NCI-H748 (cell line): Measurements from ENCODE around the gene PDE9A.

Source experiments
- DNase-seq: peaks from one replicate; lab custom pipeline; 2025; ENCODE audit not compliant: unreplicated experiment; lab: John Stamatoyannopoulos, UW

Gene PDE9A

GRCh38 chr21:42684109-42684916 is 30.9 kb downstream of the PDE9A start:
- DNase-seq = peak; percentile 17

GRCh38 chr21:42685036-42685435 is 31.6 kb downstream of the PDE9A start:
- no peak for DNase-seq

DNA sequence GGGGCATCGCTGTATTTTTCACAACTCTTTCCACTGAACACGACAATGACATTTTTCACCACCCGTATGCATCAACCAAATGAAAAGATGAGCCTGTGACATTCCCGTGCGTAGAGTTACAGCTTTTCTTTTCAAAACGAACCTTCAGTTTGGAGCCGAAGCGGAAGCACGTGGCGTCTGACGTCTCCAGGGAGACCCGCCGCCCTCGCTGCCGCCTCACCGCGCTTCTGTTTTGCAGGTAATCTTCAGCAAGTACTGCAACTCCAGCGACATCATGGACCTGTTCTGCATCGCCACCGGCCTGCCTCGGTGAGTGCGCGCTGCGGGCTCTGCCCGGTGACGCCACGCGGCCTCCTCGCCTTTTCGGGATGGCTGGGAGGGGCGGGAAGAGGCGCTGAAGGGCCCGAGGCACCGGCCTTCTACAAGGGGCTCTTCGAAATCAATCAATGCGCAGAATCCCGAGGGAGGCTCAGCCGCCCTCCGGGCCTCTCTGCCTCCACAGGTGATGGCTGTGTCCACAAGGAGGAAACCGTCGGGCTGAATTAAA is 32.6 kb downstream of the PDE9A start:
- no peak for DNase-seq

GRCh38 chr21:42687796-42688195 is 34.4 kb downstream of the PDE9A start:
- DNase-seq = no peak

GRCh38 chr21:42688226-42688840 is 34.9 kb downstream of the PDE9A start:
- no peak for DNase-seq

- DNase-seq = no peak
Observed at GRCh38 chr21:42688841-42689371, 35.5 kb downstream of the PDE9A start.

DNA sequence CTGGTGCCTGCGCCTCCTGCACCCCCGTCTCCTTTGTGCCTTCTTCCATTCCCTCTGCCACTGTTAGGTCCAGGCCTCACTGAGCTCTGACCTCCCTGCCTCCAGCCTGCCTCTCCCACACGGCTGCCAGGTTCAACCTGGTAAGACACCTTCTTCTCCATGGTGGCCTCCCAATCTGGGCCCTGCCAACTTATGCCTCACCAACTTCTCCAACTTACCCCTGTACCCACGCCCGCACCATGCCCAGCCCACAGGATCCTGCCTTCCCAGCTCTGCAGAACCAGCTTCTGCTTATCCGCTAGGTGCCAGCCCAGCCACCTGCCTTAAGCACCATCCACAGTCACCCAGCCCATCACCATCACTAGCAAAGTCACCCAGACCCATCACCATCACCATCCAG is 37.2 kb downstream of the PDE9A start:
- no peak for DNase-seq

GRCh38 chr21:42691901-42692559 is 38.6 kb downstream of the PDE9A start:
- DNase-seq = no peak

GRCh38 chr21:42692688-42693087 is 39.3 kb downstream of the PDE9A start:
- no peak for DNase-seq

DNA sequence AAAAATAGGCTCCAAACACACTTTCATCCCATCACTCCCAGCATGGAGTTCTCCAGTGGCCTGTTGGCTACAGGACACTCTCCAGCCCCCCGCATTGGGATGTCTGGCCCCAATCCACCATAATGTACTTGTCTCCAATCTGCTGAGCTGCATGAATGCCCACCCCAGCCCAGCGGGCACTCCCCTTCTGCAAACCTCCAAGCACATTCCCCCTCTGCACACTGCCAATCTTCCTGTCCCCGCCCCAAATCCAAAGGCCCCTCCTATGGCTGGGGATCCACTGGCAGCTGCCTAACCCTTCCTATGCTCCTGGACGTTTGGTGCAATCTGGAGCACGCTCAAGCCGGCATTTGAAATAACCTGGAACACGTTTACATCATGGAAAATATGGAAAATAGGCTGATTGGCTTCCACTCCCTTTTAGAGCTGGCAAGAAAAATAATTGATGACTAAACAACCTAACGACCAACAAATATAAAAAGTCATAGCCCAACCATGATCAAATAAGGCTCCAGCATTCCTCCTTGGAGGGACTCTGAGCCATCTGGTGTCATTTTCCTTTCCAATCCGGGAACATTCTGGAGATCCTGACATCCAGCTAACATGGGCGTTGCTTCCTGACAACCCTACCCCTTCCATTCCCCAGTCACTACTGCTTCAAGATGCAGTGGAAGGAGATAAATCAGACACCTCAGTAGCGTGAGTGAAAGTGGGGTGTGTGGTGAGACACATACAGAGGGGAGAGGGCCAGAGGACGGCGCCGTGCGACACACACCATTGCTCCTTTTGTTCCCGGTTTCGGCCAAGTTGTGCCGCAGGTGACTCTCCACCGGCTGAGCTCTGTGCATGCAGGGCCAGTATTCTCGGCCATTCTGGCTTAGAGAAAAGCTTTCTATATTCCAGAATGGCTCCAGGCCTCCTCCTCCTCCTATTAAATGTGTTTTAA is 41.6 kb downstream of the PDE9A start:
- no peak for DNase-seq

DNA sequence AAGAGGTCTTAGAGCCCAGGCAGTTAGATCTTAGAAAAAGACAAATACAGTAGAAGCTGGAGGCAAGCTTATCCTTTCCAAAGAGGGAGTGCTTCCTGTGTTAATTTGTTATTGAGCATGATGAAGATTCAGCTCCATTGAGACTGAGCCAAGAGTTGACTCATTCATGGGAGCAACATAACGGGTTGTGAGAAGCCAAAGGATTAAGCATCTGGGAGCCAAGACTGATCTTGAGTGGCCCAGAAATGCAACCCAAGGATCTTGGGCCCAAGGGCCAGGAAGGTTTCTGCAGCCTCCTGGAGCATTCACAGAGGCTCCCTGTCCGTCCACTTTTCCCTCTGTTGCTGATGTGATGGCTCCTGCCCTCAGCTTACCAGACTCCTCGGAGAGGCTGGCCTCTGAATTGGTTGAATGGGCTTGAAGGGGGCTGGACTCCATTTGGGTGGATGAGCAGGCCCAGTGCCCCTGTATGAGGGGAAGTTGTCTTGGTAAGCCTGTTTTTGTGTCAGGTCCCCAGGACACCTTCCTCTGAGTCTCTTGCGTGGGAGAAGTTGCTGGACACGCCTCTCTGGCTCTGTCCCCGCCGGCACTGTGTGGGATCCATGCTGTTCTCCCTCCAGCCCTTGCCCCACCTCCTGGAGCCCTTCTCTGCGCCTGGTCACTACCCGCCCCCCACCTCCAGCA is 42.4 kb downstream of the PDE9A start:
- no peak for DNase-seq

DNA sequence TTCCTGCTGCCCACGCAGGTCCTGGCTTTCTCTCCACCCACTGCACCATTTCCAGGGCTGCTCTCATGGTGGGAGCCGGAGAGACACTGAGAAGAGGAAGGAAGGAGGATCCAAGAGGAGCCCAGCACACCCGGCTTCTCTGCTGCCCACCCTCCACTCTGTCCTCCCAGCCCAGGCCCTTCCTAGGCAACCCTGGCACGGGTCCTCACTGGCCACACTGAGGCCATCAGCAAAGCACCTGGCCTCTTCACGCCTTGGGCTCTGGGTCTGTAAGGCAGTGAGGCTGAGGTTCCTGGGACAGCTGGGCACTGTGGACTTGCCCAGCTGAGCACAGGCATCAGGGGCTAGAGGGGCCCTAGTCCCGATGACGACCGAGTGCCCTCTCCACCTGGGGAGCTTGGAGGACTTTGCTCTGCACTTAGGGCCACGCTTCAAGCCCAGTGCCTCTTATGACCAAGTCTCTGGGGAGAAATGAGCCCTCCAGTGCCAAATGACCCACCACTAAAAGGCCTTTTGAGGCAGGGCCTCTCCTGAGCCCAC is 43.1 kb downstream of the PDE9A start:
- DNase-seq = no peak

DNA sequence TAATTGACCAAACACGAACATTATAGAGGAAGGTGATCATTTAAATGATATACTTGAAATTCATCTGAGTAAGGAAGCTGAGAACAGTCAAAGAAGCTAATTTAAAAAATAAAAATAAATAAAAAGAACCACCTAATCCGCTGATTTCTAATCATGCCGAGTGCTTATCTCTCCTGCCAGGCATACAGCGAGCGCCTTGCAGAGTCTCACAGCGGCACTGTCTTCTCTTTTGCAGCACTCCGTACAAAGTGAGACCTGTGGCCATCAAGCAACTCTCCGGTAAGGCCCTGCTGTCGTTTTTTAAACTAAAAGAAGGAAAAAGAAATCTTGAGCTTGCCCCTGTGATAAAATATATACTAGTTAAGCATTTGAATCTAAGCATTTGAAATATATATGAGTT is 45.3 kb downstream of the PDE9A start:
- no peak for DNase-seq

DNA sequence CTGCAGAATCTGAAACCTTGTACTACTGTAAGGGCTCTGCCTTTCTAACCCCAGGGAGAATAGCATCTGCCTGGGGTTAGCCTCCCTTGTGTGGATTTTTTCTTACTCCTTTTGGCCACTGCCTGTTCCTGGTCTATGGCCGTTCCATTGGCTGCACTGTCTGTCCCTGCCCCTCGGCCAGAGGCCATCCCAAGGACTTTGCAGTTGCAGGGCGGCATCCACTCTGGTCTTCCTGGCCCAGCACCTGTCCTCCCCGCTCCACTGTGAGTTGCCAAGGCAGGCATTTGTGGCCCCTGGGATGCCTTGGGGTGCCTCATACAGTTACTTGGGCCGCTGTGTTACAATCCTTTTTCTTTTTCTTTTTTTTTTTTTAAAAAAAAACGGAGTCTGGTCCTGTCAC is 45.8 kb downstream of the PDE9A start:
- no peak for DNase-seq

- DNase-seq = no peak
Observed at GRCh38 chr21:42701706-42702456, 48.5 kb downstream of the PDE9A start.

GRCh38 chr21:42702720-42703119 is 49.3 kb downstream of the PDE9A start:
- DNase-seq = no peak

DNA sequence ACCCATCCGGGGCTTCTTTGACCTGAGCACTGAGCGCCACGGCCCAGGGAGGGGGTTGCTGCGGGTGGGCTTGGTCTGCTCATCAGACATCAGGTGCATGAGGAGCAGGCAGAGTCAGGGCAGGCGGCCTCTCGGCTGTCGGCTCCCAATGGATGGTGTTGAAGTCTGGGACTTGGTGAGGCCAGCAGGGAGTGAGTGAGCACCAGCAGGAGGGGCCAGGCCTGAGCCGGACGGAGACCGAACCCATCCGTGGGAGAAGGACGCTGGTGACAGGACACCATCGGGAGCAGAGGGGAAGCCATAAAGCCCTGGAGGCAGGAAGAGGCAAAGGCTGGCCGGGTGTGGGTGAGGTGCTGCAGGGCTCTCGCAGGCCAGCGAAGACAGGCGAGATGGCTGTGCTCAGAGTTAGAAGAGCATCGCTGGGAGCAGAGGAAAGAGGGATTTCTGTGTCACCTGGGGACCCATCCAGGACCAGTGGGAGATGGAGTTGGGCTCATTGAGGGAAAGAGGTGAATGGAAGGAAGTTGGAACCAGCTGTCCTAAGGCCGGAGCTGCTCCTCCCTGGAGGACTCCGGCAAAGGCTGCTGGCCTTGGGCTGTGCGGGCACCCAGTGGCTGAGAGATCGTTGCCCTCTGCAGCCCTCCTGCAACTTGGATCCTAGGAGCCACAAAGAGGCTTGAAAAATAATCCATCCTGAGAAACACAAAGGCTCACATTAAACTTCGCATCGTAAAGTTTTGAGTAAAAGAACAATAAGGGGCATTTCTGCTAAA is 49.9 kb downstream of the PDE9A start:
- no peak for DNase-seq

GRCh38 chr21:42703965-42704364 is 50.5 kb downstream of the PDE9A start:
- no peak for DNase-seq
